ENCODE results near the gene SLC35G3.

GRCh38 chr17:35162755-35163154 lies 31.4 kb downstream of the SLC35G3 start:
- TF ChIP-seq CTCF (IDR thresholded peaks at IDR 0.05; ENCODE audit: poor library complexity, severe bottlenecking) = no peak
- no peak for TF ChIP-seq EZH2 (IDR thresholded peaks at IDR 0.05; ENCODE audit: borderline replicate concordance, insufficient read depth, low read length, poor library complexity, severe bottlenecking)
- TF ChIP-seq TAF1 (IDR thresholded peaks at IDR 0.05; ENCODE audit: low read depth) = no peak
- TF ChIP-seq POLR2AphosphoS5 (IDR thresholded peaks at IDR 0.05) = no peak
- no peak for TF ChIP-seq REST (IDR thresholded peaks at IDR 0.05; ENCODE audit: borderline replicate concordance)
- TF ChIP-seq EP300 (conservative IDR thresholded peaks at IDR 0.05; ENCODE audit: poor library complexity, severe bottlenecking) = no peak
- TF ChIP-seq RAD21 (conservative IDR thresholded peaks at IDR 0.05) = no peak

All from neural cell (in vitro differentiated cells).